Nasal cavity respiratory epithelium epithelial cell of viscerocranial mucosa (primary cell): ENCODE measurements around the gene RNF186. TPM values are rescaled to one million over a fixed set of nuclear protein-coding genes. Genes with fewer than 3 reads are reported as not detected.

Experiments
- total RNA-seq: library from RNA; depleted of rRNA; stranded (reverse); fragments of >200 nt; gene quantifications from 2 replicates; pipeline ENCODE4 v1.2.3, GENCODE V29; 2014

Gene RNF186
- total RNA-seq, result not detected in 2 replicates

GRCh38 chr1:19814681-19815503 is at the start of gene RNF186:
Gene RNF186, minus strand, starts transcription at chr1:19815283. Its CDS starts 182 bp downstream, at chr1:19815101.

GRCh38 chr1:19799230-19800075 is 15.6 kb downstream of the RNF186 start, which contains the start of gene TMCO4:
Gene TMCO4, minus strand, starts transcription at chr1:19799916. Its CDS starts 19,158 bp downstream, at chr1:19780758.

Other genes with a start within 250 kb of the RNF186 start
- 54.7 and 211 TPM in 2 replicates for gene NBL1, start 171.0 kb downstream of the RNF186 start, total RNA-seq
- not detected in 2 replicates for gene HTR6, start 150.4 kb downstream of the RNF186 start, total RNA-seq
- gene TMCO4, start 15.4 kb downstream of the RNF186 start, total RNA-seq, result 3.4 and 15.0 TPM in 2 replicates
- gene OTUD3, start 67.1 kb upstream of the RNF186 start, total RNA-seq, result 9.9 and 10.1 TPM in 2 replicates
- not detected in 2 replicates for gene PLA2G2E, start 108.3 kb upstream of the RNF186 start, total RNA-seq
- gene PLA2G2A, start 164.3 kb upstream of the RNF186 start, total RNA-seq, result not detected in 2 replicates